ENCODE data around the gene GGACT.
A peak's percentile ranks its signal among the peaks of the same experiment; 100 is the strongest.

GRCh38 chr13:100588331-100589177 lies at the start of gene GGACT:
- TF ChIP-seq CTCF (IDR thresholded peaks at IDR 0.05), result peak; percentile 82
- no peak for TF ChIP-seq REST (IDR thresholded peaks at IDR 0.05; ENCODE audit: insufficient read depth in 1 of 2, low read depth in 2 of 2, low read length in 1 of 2)

Data from Panc1 (cell line).